Islet precursor cell (in vitro differentiated cells): Measurements from ENCODE around the gene PCOLCE2.

Source experiments
- DNase-seq: peaks from one replicate; pipeline ENCODE4 v3.0.0-alpha.2; 2018

Gene PCOLCE2

GRCh38 chr3:142808103-142808917 is 80.6 kb downstream of the PCOLCE2 start:
- DNase-seq, result no peak

DNA sequence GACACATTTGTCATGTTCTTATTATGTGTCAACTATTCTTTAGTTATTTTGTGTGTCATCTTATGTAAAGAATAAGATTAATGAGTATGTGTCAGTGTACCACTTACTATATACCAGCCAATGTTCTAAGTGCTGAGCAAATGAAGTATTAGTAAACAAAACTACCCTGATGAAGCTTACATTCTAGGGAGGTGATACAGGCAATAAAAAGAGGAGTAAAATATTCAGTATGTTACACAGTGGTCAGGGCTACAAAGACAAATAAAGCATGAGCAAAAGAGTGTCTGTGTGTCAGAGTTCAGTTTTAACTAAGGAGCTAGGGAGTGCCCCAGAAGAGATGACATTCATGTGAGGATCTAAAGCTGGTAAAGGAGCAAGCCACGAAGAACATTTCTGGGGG is 86.0 kb downstream of the PCOLCE2 start:
- DNase-seq, result no peak

GRCh38 chr3:142801746-142802145 is 87.1 kb downstream of the PCOLCE2 start:
- no peak for DNase-seq

- DNase-seq, result no peak
Observed at GRCh38 chr3:142796823-142797222, 92.1 kb downstream of the PCOLCE2 start.

GRCh38 chr3:142795332-142795731 is 93.6 kb downstream of the PCOLCE2 start:
- DNase-seq, result no peak

DNA sequence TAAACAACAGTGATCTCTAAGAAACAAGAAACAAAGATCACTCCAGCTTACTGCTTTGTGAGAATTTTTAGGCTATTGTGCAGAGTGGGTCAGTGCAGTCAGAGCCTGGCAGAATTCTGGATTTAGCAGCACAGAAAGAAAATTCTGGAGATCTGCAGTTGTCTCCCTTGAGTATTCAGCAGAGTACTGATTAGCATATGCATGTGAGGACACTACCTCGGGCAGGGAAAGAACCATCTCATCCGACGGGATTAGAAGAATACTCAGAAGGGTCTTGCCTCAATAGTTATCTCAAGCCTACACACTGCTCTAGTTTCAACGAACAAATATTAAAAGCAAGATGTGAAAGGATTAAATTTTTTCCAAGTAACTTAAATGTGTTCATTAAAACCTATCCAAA is 94.4 kb downstream of the PCOLCE2 start:
- no peak for DNase-seq

GRCh38 chr3:142787719-142788118 is 101.2 kb downstream of the PCOLCE2 start:
- no peak for DNase-seq

DNA sequence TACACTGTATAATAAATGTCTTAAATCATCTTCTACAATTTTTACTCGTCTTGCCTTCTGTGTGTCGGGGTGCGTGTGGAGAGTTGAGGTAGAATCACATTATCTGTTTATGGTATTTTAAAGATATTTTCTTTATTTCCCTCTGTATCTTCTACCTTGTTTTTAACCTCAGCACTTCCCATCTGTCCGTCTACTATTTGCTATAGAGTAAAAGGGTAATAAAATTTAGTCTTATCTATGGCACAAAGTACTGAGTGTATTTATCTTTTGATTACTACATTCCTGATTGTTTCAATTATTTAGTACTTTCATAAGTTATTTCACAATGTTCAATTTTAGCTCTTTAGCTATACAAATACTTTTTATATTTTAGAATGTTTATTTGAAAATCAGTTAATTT is 102.9 kb downstream of the PCOLCE2 start:
- DNase-seq, result no peak

GRCh38 chr3:142784228-142784627 is 104.7 kb downstream of the PCOLCE2 start:
- DNase-seq, result no peak

DNA sequence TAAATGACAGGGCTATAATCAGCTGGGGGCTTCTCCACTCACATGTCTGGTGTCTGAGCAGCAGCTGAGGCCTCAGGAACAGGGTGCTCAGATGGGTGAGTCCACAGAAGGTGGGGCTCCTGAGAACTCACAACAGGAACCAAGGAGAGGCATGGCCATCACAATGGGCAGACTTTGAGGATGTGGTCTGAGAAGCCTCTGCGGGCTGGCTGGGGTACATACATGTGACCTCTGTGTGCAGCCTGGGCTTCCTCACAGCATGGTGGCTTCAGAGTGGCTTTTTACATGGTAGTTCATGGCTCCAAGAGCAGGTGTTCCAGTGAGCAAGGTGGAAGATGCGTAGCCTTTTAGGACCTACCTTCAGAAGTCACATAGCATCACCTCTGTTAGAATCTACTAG is 106.3 kb downstream of the PCOLCE2 start:
- DNase-seq, result no peak

GRCh38 chr3:142779591-142779990 is 109.3 kb downstream of the PCOLCE2 start:
- no peak for DNase-seq

DNA sequence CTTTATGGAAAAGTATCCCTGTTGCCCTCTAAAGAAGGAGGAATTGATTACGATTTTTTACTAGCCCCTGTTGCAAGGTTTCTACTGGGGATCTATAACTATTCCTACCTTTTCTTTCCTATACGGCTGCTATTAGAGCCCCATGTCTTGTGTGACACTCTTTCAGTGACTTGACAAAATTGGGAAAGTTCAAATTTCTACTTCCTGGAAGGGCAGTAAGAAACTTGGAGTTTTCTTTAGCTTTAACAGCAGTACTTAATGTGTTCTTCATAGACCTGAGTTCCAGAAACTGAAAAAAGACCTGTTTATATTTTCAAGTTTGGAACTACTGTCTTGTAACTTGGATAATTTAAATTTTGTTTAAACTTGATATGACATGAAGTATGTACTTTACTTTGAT is 110.3 kb downstream of the PCOLCE2 start:
- DNase-seq, result no peak

DNA sequence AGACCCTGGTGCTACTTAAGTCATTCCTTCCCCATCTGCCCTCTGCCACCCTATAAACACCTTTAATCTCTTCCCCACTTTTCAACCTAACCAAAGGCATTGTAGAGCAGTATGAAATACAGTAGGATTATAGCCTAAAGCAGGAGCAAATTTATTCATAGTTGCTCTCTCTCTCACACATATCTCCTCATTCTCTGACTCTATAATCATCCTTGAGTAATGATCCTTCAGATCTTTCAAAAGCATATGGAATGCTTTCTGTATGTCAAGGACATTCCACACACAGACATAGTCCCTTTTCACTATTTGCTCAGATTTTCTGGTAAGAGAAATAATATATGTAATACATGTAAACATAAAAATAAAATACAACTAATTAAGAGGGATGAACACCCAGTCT is 111.0 kb downstream of the PCOLCE2 start:
- DNase-seq, result no peak

GRCh38 chr3:142768338-142768737 is 120.5 kb downstream of the PCOLCE2 start:
- DNase-seq, result no peak
